Fibroblast of upper back skin (primary cell): Measurements from ENCODE around the gene ARAP3.

Experiments
- DNase-seq: peaks from one replicate; pipeline ENCODE4 v3.0.0-alpha.2; 2013

ARAP3 gene

GRCh38 chr5:141665995-141666940 is 15.8 kb downstream of the ARAP3 start:
- DNase-seq, result no peak

DNA sequence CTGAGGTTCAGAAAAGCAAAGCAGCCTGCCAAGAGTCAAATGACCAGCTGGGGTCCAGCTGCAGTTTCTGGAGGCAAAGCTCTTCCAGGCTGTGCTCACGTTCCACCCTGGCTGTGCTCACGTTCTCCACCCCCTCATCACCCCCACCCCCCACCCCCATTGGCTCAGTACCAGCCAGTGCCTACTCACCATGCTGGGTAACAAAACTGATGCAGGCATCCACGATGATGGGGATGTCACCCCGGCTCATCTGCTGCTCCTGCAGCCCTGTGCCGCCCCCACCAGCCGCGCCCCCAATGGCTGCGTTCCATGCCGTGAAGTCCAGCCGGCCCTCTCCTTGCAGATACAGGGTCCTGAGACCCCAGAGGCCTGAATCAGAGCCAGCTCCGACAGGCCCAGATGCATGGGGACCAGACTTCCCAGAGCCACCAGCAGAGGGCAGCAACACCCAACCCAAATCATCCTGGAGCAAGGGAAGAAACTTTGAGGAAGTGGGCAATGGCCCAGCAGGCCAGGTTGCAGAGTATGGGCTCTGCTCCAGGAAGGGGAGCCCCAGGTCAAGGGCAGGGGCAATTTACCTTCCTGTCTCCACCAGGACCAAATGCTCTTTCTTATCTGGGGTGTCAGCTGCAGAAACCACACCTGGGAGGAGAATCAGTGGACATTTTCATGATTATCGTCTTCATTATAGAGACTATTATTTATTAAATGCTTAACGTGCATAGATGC is 17.1 kb downstream of the ARAP3 start:
- peak; percentile 65 for DNase-seq

- DNase-seq, result no peak
Measured at GRCh38 chr5:141663506-141663905, 18.5 kb downstream of the ARAP3 start.

GRCh38 chr5:141662028-141662427 is 20.0 kb downstream of the ARAP3 start:
- DNase-seq, result no peak

DNA sequence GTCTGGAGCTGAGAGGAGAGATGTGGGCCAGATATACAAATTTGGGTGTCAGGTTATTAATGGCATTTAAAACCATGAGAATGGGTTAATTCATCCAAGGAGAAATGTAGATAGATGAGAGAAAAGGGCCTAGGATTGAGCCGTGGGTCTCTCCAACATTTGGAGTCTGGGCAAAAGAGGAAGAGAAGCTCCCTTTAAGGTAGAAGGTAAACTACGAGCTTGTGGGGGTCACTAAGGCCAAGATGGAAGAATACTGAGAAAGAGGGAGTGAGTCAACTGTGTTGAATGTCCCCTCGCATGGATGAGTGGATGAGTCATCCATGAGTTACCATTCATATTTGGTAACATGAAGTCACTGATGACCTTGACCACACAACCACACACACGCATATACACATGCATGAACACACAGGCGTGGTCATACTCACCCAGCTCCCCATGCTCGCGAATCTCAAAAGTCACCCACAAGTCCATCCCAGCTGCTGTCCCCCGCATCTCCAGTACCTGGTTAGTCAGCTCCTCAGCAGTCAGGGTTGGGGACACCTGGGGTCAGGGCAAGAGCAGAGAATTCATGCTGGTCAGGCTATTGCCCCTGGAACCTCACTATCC is 24.0 kb downstream of the ARAP3 start:
- peak; percentile 90 for DNase-seq

DNA sequence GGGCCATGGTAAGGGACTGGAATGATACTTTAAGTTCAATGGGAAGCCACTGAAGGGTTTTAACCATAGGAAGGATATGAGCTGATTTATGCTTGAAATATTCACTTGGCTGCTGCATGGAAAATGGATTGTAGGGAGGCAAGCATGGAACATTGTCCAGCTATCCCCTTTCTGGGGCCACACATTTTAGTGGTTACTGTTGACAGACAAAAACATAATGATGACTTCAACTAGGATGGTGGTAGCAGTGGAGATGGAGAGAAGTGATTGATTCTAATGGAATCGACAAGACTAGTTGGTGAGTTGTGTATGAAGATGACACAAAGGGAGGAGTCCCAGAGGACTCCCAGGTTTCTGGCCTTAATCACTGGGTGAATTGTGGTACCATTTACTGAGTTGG is 24.6 kb downstream of the ARAP3 start:
- DNase-seq, result peak; percentile 34

DNA sequence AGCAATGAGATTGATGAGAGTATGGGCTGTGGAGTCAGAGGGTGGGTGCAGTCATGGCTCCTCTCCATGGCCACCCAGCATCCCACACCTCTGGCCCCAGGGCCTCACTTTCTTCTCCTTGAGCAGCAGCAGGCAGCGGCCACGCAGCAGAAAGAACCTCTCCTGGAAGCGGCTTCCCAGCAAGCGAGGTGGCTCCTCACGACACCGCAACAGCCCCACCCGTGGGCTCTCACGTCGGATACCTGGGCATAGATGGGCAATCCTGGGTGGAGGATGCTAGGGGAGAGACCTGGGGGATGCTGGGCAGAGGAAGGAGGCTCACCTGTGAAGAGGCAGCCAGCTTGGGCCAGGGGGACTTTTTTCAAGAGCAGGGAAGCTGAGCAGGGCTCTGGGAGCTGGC is 25.6 kb downstream of the ARAP3 start:
- no peak for DNase-seq

GRCh38 chr5:141655020-141655419 is 27.0 kb downstream of the ARAP3 start:
- DNase-seq, result no peak

GRCh38 chr5:141654298-141654697 is 27.7 kb downstream of the ARAP3 start:
- DNase-seq, result peak; percentile 88

GRCh38 chr5:141651728-141652105 is 30.3 kb downstream of the ARAP3 start:
- no peak for DNase-seq

DNA sequence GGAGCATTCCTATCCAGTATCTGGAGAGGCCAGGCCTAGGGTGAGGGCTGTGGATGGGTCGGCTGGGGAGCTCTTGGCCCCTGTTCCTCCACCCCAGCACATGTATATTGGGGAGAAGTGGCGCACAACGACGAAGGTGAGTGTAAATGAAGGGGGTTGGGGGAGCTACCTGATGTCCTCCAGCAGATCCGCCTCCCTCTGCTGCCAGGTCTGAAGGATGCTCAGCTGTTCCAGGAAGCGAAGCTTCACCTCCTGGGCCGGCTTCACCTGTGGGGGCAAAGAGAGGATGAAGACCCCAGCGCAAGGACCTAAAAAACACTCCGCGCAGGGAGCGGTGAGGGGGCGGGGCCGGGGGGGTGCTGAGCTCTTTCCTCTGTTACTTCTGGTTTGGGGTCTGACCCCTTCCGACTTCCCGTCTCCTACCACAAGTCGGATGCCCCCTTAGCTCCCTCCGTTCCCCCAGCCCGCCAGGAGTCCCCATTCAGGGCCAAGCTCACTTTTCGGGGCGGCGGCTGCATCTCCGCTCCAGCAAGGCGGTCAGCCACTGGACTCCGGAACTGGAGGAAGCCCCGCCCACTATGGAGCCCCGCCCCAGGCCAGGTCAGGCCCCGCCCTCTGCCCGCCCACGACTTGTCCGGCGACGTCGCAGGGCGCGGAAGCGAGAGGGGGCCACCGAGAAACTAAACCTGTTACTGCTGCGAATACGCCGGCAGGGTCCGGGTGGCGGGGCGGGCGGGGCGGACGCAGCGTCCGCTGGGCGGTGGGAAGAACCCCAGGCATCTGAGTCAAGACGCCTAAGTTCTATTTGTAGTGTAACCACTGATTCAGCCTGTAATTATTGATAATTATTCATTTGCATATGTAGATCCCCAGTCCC is 30.9 kb downstream of the ARAP3 start, which contains the start of gene FCHSD1:
TSS of gene FCHSD1 (minus strand) at position 568 of the 877 bp plus-strand sequence. CDS start at position 518, 50 bp downstream.
- DNase-seq, result peak; percentile 73

DNA sequence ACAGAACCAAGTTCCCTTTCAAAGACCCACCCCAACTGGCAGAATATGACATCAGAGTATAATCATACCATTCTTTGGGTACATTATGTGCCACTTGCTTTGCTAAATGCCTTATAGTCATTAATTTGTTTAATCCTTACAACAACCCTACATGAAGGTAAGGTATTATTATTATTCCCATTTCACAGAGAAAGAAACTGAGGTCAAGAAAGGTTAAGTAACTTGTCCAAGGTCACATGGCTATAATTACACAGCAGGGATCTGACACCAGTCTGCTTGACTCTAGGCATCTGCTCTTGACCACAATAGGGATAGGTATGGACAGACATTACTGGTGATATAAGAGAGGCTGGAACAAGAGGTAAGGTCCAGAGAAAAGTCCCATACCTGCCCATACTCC is 32.1 kb downstream of the ARAP3 start:
- DNase-seq, result no peak

DNA sequence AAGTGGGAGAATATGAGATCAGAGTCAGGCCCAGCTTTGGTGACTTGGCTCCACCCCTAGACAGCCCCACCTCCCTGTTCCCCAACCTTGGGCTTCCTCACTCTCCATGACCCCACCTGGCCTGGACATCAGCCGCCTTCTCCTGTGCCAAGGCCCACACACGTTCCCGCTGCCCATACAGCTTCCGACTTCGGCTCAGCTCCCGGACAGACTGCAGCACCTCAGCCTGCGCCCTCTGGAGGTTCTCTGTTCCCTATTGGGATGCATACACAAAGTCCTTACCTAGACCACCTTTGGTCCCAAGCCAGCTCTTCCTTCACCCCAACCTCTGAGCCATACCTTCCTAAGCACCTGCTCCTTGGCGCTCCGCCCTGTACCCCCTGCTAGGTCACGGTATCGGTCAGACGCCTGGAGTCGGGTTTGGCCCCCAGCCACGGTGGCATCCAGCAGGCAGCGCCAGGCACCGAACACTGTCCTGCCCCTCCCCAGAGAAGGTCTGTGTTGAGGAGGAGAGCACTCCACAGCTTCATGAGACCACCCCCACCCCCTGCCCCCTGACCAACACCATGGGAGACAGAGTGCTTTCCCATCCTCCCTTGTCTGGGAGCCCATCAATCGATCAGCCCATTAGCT is 32.9 kb downstream of the ARAP3 start:
- DNase-seq, result no peak

- DNase-seq, result no peak
Measured at GRCh38 chr5:141647851-141648250, 34.2 kb downstream of the ARAP3 start.

GRCh38 chr5:141647242-141647641 is 34.8 kb downstream of the ARAP3 start:
- no peak for DNase-seq

DNA sequence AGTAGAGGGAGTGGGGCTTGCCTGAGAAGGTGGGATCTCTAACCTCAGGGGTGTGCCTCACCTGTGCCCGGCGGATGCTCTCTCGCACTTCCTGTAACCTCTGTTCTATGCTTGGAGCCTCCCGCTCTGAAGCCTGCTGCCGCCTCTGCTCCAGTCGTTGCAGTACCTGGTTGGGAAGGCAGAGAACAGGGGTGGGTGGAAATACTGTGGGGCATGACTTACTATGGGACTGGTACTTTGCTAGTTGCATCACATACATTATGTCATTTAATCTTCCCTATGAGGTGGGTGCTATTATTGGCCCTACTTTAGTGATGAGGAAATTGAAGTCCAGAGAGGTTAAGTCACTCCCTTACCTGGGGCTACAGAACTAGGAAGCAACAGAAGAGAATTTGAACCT is 36.0 kb downstream of the ARAP3 start:
- no peak for DNase-seq

DNA sequence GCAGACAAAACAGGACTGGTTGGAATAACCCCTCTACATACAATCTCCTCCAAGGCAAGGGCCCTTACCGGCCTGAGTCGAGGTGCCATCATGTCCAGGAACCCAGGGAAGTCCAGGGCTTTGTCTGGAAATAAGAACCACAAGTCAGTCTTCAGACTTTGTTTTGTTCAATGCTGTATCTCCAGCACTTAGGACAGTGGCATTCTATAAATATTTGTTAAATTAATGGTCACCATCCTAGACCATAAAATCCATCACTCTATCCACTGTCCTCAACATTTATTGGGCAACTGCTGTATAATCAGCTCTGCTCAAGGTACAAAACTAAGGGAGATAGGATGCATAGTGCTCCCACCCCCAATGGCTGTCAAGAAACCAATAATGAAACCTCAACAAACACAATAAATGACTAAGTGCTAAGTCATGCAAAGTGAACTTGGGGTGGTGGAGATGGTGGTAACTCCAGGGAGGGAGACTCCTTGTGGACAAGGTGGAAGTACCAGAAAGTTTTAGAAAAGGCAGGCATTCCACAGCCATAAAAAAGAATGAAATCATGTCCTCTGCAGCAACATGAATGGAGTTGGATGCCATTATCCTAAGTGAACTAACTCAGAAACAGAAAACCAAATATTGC is 40.3 kb downstream of the ARAP3 start:
- DNase-seq, result peak; percentile 56

GRCh38 chr5:141640698-141641097 is 41.3 kb downstream of the ARAP3 start:
- no peak for DNase-seq

- DNase-seq, result no peak
Measured at GRCh38 chr5:141640051-141640415, 42.0 kb downstream of the ARAP3 start.

GRCh38 chr5:141639357-141640050 is 42.5 kb downstream of the ARAP3 start:
- DNase-seq, result no peak

- DNase-seq, result no peak
Measured at GRCh38 chr5:141638771-141639170, 43.3 kb downstream of the ARAP3 start.
